Mucosa of descending colon (tissue), 3 donors: ENCODE data around the gene DOCK10. TPM values are rescaled to one million over a fixed set of nuclear protein-coding genes. Genes with fewer than 3 reads are reported as not detected.
A peak's percentile ranks its signal among the peaks of the same experiment; 100 is the strongest.

ENCODE experiments used
- ATAC-seq: fragments of 200-7000 bp; cut with Tn5 transposase; one replicate; pipeline ENCODE4 v1.9.1; 2020; ENCODE audit warnings: mild to moderate bottlenecking, moderate library complexity
- DNase-seq, 3 donors: peaks; one replicate each; pipeline ENCODE4 v3.0.0-alpha.2; 2020
- H3K36me3 ChIP-seq: fragments of 200-600 bp; one replicate; pipeline ENCODE4 v1.8.0; 2021; ENCODE audit warnings: low read depth, mild to moderate bottlenecking
- H3K4me1 ChIP-seq: fragments of 200-600 bp; one replicate; pipeline ENCODE4 v1.8.0; 2021; ENCODE audit warnings: low read depth, mild to moderate bottlenecking
- H3K4me3 ChIP-seq: fragments of 200-600 bp; one replicate; pipeline ENCODE4 v1.8.0; 2021; ENCODE audit warnings: mild to moderate bottlenecking
- H3K9me3 ChIP-seq: fragments of 200-600 bp; one replicate; pipeline ENCODE4 v1.8.0; 2021; ENCODE audit warnings: mild to moderate bottlenecking
- CTCF ChIP-seq: fragments of 200-600 bp; IDR thresholded peaks from one replicate; pipeline ENCODE4 v1.8.0; 2022; ENCODE audit warnings: antibody characterized with exemption, mild to moderate bottlenecking
- intact Hi-C, 2 donors: fragments of 100-400 bp; cut with DNase I in 1 of 2; cut with micrococcal nuclease in 1 of 2; formaldehyde crosslinking; loops; one replicate each; pipeline versions ENCODE4 v1.11.0 to v1.11.1; 2022; cut with DNase I, micrococcal nuclease
- total RNA-seq, 3 donors: library from RNA; stranded (reverse); fragmentation: NEBNext Ultra II Directional in 2 of 3; extraction: Animal tissue kit (Norgen Biotek cat#: 25700) in 2 of 3; gene quantifications; one replicate each; pipeline versions ENCODE4 v1.2.1 to v1.2.4, GENCODE V29; 2021 to 2023
- donor health status: DM: no; HTN: no; CAD: no; lungs with moderate emphysema.
- donor health status: DM: no; HTN: no; CAD: no.
- donor health status: DM: no; HTN: yes; CAD: no.

DOCK10 gene
- total RNA-seq, 3 donors from 2014 or later = 13.3 to 20.6 (median 14.7) TPM

- intact Hi-C loops = no loop called here
These were observed 116.5 kb downstream of the DOCK10 start for GRCh38 chr2:224925810-224926100.

GRCh38 chr2:224925061-224925809 lies 117.0 kb downstream of the DOCK10 start:
- ATAC-seq = no peak
- H3K4me3 ChIP-seq = no peak overlapping the region
- H3K9me3 ChIP-seq = no peaks in the 10 kb centered on the region
- DNase-seq = no peak
- peaks cover 17% of the 10 kb centered on the region for H3K4me1 ChIP-seq
- H3K36me3 ChIP-seq = no peaks in the 10 kb centered on the region
- TF ChIP-seq CTCF = no peak
- intact Hi-C loops = no loop called here

More at GRCh38 chr2:224925810-224926100, 116.5 kb downstream of the DOCK10 start:
- H3K36me3 ChIP-seq = no peaks in the 10 kb centered on the region
- ATAC-seq (no peak), DNase-seq (no peak)
- no peak overlapping the region for H3K4me3 ChIP-seq
- peaks cover 17% of the 10 kb centered on the region for H3K4me1 ChIP-seq
- no peak for TF ChIP-seq CTCF
- no peaks in the 10 kb centered on the region for H3K9me3 ChIP-seq

GRCh38 chr2:224924631-224925030 lies 117.6 kb downstream of the DOCK10 start:
- intact Hi-C loops = no loop called here
- ATAC-seq = no peak
- Histone ChIP-seq H3K36me3 (no peaks in the 10 kb centered on the region), H3K4me1 (peaks cover 17% of the 10 kb centered on the region), H3K9me3 (no peaks in the 10 kb centered on the region), H3K4me3 (no peak overlapping the region)
- DNase-seq = no peak
- TF ChIP-seq CTCF = no peak

- DNase-seq = no peak
These were observed 120.0 kb downstream of the DOCK10 start for GRCh38 chr2:224922142-224922727.

GRCh38 chr2:224919472-224920110 lies 122.7 kb downstream of the DOCK10 start:
- DNase-seq (no peak), ATAC-seq (peak; percentile 15)
- Histone ChIP-seq H3K36me3 (no peaks in the 10 kb centered on the region), H3K4me1 (no peaks in the 10 kb centered on the region), H3K4me3 (no peak overlapping the region), H3K9me3 (no peaks in the 10 kb centered on the region)
- intact Hi-C loops = no loop called here
- no peak for TF ChIP-seq CTCF

More at GRCh38 chr2:224922142-224922727, 120.0 kb downstream of the DOCK10 start:
- intact Hi-C loops = no loop called here
- H3K36me3 ChIP-seq = no peaks in the 10 kb centered on the region
- no peak overlapping the region for H3K4me3 ChIP-seq
- no peak for TF ChIP-seq CTCF
- peaks cover 8% of the 10 kb centered on the region for H3K4me1 ChIP-seq
- peak; percentile 48 for ATAC-seq
- H3K9me3 ChIP-seq = no peaks in the 10 kb centered on the region
